AML-193 (cell line): ENCODE measurements around the gene NAV1.
"Not testable (repeated sequence)": the region's sequence is repeated elsewhere in the genome, so short reads cannot be mapped to it uniquely, and the experiment has no call there.

Experiments
- DNase-seq, 2 experiments: peaks; one replicate each; lab custom pipeline; 2025; lab: John Stamatoyannopoulos, UW

NAV1 gene

DNA sequence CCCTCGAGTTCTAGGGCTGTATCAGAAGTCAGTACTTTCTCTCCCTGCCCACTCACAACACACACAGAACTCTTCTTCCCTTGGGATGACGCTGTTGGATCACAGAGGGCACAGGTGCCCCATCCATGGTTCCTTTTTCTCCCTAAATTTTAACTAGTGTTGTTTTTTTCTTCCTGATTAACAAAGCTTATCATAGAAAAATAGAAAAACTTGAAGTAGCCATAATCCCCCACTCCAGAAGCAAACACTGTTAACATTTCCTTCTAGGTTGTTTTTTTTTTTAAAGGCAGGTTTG, 27.5 kb downstream of the NAV1 start:
- no peak for DNase-seq

DNA sequence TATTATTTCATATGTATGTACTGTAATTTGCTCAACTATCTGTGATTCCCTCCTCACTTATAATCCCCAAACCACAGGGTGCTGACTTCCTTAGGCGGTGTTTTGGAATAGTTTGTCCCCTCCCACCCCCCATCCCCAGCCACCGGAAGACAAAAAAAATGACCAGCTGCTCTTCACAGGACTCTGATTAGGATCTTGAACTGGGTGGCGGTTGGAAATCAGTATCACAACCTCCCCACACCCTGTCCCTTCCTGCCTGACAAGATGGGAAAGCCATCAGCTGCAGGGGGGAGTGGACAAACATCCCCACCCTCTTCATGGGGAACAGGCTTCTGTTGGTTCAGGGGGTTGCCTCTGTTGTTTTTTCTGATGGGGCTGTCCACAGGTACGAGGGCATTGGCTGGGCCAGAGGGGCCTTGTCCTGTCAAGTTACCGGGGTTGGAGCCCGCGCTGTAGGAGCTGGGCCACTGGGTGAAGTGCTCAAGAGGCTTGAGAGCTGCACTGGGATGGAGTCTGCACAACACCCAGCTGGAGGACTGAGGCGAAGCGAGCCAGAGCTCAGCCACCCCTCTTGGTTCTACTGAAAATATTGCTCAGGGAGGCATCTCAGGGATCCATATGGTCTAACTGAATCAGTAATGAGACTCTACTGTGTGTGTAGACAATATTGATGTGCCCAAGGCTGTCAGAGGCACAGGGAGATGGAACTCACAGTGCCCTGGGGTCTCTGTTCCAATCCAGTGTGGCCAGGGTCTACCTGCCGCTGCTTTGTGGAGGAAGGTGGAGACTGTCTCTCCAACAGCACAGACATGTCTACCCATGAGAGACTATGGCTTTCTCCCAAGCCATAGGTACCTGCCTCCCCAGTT, 28.2 kb downstream of the NAV1 start:
- DNase-seq: no peak

DNA sequence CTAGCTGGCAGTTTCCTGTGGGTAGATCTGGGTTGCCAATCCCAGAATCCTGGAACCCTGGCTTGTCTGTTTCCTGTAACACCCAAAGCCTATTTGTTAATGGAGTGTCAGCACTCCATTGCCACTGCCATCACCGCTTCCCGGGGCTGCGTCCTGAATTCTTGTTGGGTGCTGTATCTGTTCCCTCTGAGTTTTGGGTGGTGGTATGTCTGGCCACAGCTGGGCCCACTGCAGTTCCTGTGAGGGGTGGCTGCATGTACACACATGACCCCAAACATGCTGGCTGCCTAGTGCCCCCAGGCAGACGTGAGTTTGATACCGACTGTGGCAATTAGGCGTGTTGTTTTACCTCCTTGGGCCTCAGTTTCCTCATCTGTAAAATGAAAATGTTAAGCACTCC, 29.3 kb downstream of the NAV1 start:
- DNase-seq: no peak

DNA sequence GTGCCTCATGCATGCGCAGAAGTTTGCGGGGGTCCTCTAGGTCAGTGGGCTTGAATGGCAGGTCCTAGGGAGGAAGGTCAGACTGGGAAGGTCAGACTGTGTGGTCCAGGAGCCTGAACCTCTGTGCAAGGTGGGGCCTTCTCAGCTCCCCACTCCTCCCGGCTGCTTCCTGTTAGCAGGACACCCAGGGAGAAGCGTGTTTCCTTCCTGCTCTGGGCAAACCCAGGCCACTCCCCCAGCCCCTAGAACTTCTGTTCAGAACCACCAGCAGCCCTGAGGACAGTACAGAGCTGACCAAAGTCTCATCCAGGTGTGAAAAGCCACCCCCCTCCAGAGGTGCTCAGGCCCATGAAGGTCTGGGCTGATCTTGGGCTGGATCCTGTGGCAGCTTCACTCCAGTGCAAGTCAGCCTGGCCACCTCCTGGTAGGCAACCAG, 29.9 kb downstream of the NAV1 start:
- no peak for DNase-seq

DNA sequence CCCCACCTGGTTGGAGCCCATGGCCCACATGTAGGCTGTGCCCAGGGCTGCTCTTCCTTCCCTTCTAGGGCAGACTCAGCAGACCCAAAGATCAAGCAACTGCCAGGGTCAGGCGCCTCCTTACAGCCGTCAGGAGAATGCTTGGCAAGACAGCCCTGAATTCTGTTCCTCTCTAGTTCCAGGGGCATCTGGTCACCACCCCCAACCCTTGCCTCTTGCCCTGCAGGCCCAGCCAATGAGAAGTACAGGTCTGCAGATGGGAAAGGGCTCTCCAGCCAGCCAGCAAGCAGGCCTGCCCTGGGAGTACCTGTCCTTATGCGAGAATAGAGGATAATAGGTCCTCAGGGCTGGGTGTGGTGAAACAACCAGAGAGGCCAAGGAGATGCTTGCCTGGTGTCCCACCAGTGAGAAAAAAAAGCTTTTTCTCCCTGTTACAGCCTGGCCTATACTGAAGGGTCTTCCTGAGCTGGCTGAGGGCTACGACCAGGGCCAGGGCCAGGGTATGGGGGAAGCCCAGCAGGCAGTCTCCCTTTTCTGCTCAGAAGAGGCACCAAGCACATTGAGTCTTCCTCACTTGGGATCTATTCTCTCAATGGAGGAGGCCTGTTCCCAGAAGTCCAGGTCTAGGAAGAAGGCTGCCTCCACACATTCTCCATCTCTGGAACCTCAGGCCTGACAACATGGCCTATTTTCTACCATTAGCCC, 31.4 kb downstream of the NAV1 start:
- no peak for DNase-seq

DNA sequence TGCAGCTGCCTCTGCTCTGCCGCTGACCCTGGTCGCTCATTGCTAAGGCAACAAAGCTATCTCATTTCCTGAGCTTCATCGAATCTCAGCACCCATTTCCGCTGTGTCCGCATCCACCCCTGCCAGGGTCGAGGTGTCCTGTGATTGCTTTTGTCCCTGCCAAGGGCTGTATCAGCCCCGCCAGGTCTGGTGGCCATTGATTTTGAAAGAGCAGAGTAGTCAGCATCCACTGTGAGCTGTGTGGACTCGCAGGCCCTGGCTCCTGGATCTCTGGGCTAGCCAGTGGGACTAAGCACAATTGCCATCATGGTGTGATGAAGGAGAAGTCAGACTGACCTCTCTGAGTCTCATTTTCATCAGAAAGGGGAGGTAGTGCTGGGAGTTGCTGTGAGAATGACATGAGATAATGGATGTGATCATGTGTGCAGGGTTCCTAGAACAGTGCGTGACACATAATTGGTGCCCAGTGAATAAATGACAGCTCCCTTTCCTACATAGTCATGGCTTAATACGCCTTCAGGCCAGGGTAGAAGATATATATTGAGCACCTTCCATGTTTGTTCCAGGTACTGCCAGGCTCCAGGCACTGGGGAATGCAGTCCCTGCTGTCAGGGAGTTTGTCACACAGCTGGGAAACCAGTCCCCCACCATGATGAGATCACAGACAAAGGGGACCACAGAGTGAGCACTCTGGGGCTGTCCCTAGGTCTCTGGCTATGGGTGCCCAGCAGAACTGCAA, 32.1 kb downstream of the NAV1 start:
- DNase-seq: no peak

DNA sequence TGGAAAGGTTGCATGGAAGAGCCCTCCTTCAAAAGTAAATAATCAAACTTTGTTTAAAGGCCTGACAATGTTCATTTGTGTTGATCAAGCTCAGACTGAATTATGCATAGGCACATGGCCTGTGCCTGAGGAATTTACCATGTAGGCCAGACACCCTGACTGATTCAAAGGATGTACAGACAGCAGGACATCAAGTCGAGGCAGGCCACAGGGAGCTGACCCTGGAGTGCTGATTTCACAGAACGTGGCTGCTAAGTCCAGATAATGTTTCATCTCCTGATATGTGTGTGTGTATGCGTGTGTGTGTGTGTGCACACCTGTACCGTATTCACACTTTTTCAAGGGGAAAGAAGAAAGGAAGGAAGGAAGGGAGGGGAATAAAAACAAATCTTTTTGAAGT, 34.1 kb downstream of the NAV1 start:
- DNase-seq: no peak

DNA sequence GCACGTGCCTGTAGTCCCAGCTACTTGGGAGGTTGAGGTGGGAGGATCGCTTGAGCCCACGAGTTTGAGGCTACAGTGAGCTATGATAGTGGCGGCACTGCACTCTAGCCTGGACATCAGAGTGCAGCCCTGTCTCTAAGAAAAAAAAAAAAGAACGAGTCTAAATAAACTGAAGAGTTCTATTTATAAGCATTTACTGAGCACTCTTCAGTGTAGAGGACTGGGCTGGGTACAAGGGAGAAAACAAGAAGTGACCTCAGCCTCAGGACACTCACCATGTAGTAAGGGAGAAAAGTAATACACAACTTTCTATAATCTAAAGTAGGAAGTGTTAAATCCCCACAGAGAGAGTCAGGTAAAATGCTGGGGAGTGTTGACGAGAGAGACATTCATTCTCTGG, 35.0 kb downstream of the NAV1 start:
- no peak for DNase-seq

DNA sequence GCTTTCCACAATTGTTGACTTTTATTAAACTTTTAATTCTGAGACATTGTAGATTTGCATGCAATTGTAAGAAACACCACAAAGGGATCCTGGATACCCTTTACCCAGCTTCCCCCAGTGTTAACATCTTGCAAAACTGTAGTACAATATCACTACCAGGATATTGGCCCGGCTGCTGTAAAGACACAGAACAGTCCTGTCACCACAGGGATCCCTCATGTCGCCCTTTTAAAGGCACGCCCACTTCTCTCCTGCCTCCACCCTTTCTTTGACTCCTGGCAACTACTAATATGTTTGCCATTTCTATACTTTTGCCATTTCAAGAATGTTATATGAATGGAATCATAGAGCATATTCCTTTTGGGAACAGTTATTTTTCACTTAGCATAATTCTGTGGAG, 37.0 kb downstream of the NAV1 start:
- DNase-seq: no peak

DNA sequence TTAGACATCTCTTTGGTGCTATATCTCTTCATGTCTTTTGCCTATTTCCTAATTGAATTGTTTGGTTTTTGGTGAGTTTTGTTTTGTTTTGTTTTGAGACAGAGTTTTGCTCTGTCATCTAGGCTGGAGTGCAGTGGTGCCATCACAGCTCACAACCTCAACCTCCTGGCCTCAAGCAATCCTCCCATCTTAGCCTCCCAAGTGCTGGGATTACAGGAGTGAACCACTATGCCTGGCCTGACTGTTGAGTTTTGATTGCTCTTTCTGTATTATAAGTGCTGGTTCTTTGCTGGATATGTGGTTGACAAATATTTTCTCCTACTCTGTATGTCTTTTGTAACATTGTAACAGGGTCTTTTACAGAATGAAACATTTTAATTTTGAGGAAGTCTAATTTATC, 38.0 kb downstream of the NAV1 start:
- no peak for DNase-seq

DNA sequence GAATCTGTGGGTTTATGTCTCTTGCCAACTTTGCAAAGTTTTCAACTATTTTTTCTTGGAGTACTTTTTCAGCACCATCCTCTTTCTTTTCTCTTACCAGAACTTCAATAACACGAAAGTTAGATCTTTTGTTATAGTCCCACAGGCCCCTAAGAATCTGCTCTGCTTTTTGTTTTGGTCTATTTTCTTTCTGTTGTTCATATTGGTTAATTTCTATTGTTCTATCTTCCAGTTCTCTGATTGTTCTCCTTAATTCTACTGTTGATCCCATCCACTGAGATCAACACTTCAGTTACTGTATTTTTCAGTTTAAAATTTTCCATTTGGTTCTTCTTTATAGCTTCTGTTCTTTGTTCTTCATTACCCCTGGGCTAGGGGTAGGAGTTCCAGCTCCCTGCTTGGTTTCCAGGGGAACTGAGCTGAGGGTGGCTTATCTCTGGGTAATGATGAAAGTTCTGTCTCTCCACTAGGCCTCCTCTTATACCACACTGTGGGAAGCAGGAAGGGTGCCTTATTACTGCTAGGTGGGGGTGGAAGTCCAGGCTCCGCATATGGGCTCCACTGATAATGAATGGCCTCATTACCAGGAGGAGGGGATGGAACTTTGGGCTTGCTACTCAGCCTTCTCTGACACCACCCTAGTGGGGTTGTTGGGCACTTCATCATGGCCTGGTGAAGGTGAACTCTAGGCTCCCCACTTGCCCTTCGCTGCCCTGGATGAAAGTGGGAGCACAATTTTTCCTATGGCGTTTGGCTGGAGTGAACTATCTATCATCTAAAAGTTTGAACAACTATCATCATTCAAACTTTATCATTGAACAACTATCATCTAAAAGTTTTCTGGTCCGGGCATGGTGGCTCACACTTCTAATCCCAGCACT, 39.3 kb downstream of the NAV1 start:
- no peak for DNase-seq

DNA sequence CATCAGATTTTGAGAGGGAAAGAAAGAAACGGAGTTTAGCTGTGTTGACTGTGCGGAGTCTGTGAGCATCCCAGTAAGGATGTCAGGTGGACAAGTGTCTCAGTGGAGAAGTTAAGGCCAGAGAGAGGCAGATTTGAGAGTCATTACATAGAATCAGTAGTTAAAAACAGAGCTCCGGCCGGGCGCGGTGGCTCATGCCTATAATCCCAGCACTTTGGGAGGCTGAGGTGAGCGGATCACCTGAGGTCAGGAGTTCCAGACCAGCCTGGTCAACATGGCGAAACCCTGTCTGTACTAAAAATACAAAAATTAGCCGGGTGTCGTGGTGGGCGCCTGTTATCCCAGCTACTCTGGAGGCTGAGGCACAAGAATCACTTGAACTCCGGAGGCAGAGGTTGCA, 42.4 kb downstream of the NAV1 start:
- DNase-seq: not testable (repeated sequence)

DNA sequence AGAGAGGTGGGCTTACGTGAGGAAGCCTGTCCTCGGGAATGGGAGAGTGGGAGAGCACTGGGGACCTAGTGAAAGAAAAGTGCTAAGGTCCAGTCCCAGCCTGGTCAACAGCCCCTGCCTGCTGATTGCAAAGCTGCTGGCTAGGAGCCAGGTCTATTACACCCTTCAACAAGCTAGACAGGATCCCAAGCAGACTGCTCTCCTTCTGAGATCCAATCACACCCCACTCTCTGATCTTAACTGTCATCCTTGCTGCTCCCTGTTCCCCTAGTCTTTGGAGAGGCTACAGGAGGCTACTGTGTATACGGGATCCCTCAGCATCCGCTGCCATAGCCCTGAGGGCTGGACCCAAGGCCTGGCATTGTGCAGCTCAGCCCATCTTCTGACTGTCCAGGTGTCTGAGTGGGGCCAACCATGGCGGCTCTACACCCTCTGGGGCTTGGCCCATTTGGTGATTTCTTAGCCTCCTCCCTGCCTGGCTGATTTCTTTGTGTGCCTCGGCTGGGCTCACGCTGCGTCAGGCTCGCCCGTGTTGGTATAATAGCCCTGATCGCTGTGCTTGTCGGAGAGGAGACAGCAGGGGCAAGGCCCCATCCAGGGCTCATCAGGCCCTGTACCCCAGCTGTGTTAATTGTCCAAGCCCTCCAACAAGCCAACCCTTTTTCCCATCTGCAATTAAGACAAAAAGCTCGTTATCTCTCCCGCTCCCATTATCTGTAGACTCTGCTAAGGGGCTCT, 43.9 kb downstream of the NAV1 start:
- no peak for DNase-seq

DNA sequence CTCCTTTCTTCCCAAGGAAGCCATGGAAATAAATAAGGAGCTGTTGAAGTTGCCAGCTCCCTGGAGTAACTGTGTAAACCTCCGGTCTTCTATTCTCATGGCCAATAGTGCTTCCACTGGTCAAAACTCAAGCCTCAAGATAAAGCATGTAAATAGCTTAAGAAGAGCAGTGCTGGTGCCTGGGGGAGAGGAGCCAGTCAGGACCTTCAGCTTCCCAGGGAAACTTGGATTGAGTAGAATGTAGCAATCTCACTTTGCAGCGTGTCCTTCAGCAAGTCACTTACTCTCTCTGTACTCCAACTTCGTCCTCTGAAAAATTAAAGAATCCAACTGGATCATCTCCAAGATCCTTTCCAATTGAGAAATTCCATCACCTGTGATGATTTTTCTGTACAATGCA, 44.7 kb downstream of the NAV1 start:
- no peak for DNase-seq

DNA sequence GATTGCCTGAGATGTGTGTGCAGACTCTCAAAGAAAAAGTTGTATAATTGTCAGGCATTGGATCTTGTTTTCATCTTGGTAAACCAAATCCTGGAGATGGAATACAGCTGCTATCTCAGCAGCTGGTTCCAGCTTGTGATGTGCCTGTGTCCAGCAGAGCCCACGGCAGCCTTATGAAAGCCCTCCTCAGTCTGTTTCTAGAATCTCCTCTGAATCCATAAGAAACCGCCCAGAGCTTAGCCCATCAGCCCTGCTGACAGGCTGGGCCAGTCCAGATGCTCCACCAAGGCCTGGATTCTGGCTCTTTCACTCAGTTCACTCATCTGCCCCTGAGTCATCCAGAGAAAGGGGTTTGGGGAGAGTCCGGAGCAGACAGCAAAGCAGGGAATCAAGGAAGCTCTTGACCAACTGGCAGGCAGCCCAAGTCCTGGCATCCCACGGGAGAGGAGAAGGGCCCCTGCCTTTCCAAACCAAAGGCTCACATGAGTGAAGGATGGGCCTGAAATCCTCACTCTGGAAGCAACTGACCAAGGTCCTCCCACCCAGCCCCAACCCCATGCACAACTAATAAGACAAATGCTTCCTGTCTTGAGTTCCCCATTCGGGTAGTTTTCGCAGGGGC, 45.7 kb downstream of the NAV1 start:
- no peak for DNase-seq

DNA sequence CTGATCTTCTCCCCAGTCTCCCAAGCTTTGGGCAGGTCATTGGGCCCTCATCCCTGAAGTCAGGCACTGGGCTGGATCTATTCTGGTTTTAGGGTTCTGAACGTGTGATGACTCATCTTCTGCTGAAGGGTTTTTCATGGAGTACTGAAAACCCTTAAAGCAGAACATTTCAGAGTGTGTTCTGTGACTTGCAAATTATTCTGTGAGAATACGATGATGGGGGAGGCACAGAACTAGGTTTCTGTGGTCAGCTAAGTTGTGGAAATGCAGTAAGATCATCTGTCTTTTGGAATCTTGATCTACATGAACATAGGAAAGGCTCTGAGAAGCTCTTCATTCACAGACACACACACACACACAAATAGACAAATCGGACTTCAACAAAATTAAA, 46.2 kb downstream of the NAV1 start:
- DNase-seq: no peak

DNA sequence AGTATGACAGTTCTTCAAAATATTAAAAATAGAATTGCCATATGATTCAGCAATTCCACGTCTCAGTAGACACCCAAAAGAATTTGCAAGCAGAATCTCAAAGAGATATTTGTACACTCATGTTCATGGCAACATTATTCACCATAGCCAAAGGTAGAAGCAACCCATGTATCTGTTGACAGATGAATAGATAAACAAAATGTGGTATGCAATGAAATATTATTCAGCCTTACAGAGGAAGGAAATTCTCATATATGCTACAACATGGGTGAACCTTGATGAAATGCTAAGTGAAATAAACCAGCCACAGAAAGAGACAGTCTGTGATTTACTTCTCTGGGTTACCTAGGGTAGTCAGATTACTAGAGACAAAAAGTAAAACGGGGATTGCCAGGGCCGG, 47.0 kb downstream of the NAV1 start:
- no peak for DNase-seq

DNA sequence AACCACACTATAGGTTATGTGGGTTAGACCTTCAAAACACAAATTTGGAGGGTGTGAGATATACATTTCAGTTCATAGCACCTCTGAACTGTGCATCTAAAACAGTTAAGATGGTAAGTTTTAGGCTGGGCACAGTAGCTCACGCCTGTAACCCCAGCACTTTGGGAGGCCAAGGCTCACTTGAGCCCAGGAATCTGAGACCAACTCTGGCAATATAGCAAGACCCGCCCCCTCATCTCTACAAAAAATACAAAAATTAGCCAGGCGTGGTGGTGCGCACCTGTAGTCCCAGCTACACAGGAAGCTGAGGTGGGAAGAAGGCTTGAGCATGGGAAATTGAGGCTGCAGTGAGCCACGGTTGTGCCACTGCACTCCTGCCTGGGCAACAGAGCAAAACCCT, 47.9 kb downstream of the NAV1 start:
- DNase-seq: no peak

DNA sequence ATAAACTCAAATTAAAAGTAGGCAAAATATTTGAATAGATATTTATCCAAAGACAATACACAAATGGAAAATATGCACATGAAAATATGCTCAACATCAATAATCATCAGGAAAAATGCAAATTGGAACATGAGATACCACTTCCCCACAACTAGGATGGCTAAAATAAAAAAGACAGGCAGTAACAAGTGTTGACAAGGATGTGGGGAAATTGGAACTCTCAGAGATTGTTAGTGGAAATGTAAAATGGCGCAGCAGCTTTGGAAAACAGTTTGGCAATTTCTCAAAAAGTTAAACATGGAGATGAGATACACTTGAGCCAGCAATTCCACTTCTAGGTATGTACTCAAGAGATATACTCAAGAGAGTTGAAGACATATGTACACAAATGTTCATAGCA, 48.8 kb downstream of the NAV1 start:
- no peak for DNase-seq
